Kidney epithelial cell (primary cell): ENCODE results near the gene BCR. TPM values are rescaled to one million over a fixed set of nuclear protein-coding genes. Genes with fewer than 3 reads are reported as not detected.

ENCODE experiments used
- DNase-seq: peaks from one replicate; pipeline ENCODE4 v3.0.0-alpha.2; 2010; ENCODE audit warnings: low read depth
- H3K27me3 ChIP-seq: 2 replicates; pipeline ENCODE4 v1.6.0; 2011; ENCODE audit warnings: low read length; ENCODE audit not compliant: control insufficient read depth, insufficient read depth
- H3K36me3 ChIP-seq: 2 replicates; pipeline ENCODE4 v1.5.1; 2011; ENCODE audit warnings: low read length; ENCODE audit not compliant: control insufficient read depth, insufficient read depth
- H3K4me3 ChIP-seq: 2 replicates; pipeline ENCODE4 v1.5.1; 2011; ENCODE audit warnings: low read depth, mild to moderate bottlenecking, control low read depth, low read length
- total RNA-seq: library from RNA; depleted of rRNA; stranded (reverse); fragments of >200 nt; gene quantifications from 2 replicates; pipeline ENCODE4 v1.2.3, GENCODE V29; 2015
- TF ChIP-seq, protein P1 (sequence below): IDR thresholded peaks from 2 replicates; pipeline ENCODE4 v1.5.1; 2011; ENCODE audit warnings: mild to moderate bottlenecking, moderate library complexity, low read length, control low read depth, inconsistent platforms; ENCODE audit not compliant: insufficient read depth, poor library complexity, severe bottlenecking

BCR gene
- total RNA-seq, 1 donor from 2014 or later = 42.5 TPM

- Histone ChIP-seq H3K36me3 (no peaks in the 10 kb centered on the region), H3K27me3 (no peaks in the 10 kb centered on the region), H3K4me3 (no peak overlapping the region)
- DNase-seq = no peak
- TF ChIP-seq, protein P1, sequence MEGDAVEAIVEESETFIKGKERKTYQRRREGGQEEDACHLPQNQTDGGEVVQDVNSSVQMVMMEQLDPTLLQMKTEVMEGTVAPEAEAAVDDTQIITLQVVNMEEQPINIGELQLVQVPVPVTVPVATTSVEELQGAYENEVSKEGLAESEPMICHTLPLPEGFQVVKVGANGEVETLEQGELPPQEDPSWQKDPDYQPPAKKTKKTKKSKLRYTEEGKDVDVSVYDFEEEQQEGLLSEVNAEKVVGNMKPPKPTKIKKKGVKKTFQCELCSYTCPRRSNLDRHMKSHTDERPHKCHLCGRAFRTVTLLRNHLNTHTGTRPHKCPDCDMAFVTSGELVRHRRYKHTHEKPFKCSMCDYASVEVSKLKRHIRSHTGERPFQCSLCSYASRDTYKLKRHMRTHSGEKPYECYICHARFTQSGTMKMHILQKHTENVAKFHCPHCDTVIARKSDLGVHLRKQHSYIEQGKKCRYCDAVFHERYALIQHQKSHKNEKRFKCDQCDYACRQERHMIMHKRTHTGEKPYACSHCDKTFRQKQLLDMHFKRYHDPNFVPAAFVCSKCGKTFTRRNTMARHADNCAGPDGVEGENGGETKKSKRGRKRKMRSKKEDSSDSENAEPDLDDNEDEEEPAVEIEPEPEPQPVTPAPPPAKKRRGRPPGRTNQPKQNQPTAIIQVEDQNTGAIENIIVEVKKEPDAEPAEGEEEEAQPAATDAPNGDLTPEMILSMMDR = no peak
Observed at GRCh38 chr22:23143119-23143518, 37.2 kb upstream of the BCR start.

DNA sequence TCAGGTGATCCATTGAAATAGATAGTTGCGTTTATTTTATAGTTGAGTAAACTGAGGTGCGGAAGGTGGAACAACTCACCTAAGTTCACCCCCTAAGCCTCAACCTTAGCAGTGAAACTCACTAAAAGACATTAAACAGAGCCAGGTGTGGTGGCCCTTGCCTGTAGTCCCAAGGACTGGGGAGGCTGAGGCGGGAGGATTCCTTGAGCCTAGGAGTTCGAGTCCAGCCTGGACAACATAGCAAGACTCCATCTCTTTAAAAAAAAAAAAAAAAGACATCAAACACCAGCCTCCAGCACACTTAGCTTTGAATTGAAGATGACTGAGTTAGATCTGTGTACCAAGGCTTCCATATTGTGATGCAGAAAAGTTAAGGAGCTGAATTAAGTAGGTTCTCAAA lies 35.9 kb upstream of the BCR start:
- TF ChIP-seq, protein P1 = no peak
- Histone ChIP-seq H3K27me3 (no peaks in the 10 kb centered on the region), H3K36me3 (no peaks in the 10 kb centered on the region), H3K4me3 (no peak overlapping the region)
- DNase-seq = no peak

DNA sequence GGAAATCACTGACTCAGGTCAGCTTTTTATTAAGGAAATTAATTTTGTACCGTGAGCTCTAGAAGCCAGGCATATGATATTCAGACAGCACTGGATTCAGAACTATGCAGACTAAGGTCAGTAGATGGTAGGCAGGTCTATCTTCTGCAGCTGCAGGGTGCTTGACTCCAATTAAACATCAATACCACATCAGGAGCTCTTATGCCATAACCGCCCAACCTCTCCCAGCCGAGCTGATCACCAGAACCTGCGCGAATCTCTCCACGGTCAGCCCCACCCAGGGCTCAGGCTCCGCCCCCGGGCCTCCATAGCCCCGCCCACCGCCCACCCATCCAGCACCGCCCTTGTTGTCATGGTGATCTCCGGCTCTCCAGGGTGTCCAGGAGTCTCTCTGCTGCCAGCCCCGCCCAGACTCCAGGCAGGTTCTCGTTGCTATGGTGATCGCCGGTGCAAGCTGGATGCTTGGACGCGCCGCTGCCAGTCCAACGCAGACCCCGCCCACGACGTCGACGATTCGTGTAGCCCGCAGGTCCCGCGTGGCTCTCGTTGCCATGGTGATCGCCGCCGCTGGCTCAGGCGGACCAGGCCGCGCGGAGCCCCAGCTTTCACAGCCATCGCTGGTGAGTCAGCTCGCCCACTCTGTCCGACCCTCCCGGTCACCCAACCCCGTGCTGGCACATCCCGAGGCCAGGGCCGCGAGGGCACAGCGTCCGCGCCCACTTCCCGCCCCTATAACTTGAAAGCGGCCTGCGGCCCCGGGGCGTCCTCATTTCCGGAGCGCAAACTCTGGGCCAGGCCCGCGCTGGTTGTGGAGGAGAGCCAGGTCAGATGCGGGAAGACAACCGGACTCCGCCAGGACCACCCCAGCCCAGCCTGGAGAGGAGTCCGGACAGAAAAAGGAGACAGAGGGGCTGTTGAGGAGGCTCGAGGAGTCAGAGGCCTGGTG lies 35.1 kb upstream of the BCR start, which contains the start of gene RAB36:
RAB36 (plus strand) TSS at position 546 of the 946 bp plus-strand sequence. CDS start 1,140 bp downstream, outside the sequence.
- Histone ChIP-seq H3K36me3 (no peaks in the 10 kb centered on the region), H3K4me3 (peak within 1 kb of the TSS; percentile 66), H3K27me3 (no peaks in the 10 kb centered on the region)
- TF ChIP-seq, protein P1 = no peak
- peak; percentile 99 for DNase-seq

DNA sequence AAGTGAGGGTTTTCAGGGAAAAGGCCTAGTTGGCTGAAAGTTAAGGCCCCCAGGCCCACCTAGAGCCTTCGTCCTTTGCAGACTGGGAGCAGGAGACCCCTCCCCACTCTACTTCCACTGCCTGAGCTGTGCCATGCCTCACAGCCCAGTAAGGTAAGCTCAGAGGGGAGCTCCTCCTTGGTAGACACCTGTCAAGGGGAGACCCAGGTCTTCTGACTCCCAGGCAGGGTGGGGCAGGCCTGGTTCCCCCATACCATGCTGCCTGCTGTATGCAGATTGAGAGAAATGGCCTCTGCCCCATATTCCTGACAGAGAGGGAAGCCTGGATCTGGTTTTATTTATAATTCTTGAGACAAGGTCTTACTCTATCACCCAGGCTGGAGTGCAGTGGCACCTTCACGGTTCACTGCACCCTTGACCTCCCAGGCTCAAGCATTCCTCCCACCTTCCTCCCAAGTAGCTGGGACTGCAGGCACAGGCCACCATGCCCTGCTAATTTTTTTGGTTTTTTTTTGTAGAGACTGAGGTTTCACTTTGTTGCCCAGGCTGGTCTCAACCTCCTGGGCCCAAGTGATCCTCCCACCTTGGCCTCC lies 34.3 kb upstream of the BCR start:
- no peak for DNase-seq
- TF ChIP-seq, protein P1 = no peak
- H3K36me3 ChIP-seq = no peaks in the 10 kb centered on the region
- H3K4me3 ChIP-seq = peak overlapping the region; percentile 66
- no peaks in the 10 kb centered on the region for H3K27me3 ChIP-seq

GRCh38 chr22:23146478-23147205 lies 33.7 kb upstream of the BCR start:
- Histone ChIP-seq H3K4me3 (no peak overlapping the region), H3K27me3 (no peaks in the 10 kb centered on the region), H3K36me3 (no peaks in the 10 kb centered on the region)
- TF ChIP-seq, protein P1 = no peak
- DNase-seq = no peak
